HT-29 (cell line): ENCODE measurements around the gene DNAH1. TPM values are rescaled to one million over a fixed set of nuclear protein-coding genes. Genes with fewer than 3 reads are reported as not detected.
A peak's percentile ranks its signal among the peaks of the same experiment; 100 is the strongest.

ENCODE experiments used
- DNase-seq: peaks from one replicate; pipeline ENCODE4 v3.0.0-alpha.2; 2015; ENCODE audit warnings: low spot score
- total RNA-seq: library from RNA; depleted of rRNA; stranded (reverse); fragments of >200 nt; shearing (Covaris generic); gene quantifications from 2 replicates; pipeline ENCODE4 v1.2.3, GENCODE V29; 2014

The DNAH1 gene
- total RNA-seq, 1 experiment from 2014 or later, result 4.0 TPM

DNA sequence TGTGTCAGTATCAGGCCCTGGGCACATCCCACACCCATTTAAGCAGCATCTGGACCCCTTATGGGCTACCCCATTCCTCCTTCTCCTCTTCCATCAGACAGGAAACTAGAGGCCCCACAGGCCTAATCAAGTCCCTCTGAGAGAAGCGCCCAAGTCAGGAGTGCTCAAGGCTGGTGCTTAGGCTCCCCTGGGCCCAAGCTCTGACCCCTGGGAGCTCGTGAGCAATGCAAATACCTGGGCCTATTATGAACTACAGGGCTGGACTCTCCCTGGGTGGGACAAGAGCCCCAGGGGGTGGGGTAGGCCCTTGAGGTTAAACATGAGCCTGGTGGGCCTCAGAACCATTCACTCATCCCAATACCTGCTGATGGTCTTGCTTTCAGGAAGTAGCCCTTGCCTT, 71.4 kb downstream of the DNAH1 start:
- DNase-seq, result no peak

DNA sequence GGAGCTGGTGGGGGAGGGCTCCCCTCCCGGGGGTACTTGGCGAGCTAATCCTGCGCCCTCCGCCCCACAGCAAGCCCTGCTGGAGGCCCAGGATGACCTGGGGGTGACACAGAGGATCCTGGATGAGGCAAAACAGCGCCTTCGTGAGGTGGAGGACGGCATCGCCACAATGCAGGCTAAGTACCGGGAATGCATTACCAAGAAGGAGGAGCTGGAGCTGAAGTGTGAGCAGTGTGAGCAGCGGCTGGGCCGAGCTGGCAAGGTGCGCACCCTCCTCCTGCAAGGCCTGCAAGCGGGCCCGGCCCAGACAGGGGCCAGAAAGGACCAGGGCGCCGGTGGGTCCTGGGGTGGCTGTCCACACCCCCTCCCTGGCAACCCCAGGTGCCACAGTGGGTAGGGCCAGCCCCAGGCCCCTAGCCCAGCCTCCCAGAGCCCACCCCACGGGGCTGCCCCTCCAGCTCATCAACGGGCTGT, 72.3 kb downstream of the DNAH1 start:
- DNase-seq, result no peak

DNA sequence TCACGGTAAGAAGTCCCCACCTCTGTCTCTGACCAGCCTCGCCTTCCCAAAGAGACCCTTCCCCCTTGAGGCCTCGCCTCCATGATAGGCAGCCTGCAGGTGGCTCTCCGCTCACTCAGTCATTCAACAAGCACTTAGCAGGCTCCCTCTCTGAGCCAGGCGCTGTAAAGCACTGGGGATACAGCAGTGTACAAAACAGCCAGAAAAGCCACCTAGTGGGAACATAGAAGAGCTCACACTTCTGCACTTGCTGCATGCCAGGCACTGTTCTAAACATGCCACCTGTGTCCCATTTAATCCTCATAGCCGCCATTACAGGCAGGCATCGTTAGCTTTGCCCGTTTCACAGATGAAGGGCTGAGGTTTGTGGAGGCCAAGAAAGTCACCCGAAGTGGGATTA, 72.8 kb downstream of the DNAH1 start:
- peak; percentile 19 for DNase-seq

DNA sequence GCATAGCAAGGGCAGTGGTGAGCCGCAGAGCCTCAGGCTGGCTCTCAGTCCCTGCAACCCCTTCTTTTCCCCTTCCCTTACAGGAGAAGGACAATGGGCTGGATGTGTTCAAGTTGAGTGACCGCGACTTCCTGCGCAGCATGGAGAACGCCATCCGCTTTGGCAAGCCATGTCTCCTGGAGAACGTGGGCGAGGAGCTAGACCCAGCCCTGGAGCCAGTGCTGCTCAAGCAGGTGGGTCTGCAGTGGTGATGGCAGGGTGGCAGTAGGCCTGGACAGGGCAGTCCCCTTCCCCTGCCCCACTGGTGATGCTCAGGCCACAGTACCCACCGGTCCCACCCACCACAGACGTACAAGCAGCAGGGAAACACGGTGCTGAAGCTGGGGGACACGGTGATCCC, 75.0 kb downstream of the DNAH1 start:
- no peak for DNase-seq

DNA sequence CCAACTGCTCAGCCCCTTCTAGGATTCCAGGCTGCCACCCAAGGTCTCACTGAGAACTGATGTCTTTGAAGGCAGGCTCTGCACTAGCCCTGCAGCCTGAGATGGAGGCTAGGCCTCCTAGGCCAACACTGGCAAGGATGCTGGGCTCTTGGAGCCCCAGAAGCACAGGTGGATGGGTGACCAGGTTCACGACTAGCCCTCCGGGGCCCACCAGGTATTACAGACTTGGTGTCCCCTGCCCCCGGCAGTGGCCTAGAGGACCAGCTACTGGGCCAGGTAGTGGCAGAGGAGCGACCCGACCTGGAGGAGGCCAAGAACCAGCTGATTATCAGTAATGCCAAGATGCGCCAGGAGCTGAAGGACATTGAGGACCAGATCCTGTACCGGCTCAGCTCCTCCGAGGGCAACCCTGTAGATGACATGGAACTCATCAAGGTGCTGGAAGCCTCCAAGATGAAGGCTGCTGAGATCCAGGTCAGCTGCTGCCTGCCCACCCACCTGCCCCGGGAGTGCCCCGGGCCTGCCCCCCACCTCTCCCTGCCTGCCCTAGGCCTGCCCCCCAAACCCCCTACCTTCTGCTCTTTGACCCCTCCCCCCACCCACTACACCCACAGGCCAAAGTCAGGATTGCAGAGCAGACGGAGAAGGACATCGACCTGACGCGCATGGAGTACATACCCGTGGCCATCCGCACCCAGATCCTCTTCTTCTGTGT, 76.3 kb downstream of the DNAH1 start:
- no peak for DNase-seq

DNA sequence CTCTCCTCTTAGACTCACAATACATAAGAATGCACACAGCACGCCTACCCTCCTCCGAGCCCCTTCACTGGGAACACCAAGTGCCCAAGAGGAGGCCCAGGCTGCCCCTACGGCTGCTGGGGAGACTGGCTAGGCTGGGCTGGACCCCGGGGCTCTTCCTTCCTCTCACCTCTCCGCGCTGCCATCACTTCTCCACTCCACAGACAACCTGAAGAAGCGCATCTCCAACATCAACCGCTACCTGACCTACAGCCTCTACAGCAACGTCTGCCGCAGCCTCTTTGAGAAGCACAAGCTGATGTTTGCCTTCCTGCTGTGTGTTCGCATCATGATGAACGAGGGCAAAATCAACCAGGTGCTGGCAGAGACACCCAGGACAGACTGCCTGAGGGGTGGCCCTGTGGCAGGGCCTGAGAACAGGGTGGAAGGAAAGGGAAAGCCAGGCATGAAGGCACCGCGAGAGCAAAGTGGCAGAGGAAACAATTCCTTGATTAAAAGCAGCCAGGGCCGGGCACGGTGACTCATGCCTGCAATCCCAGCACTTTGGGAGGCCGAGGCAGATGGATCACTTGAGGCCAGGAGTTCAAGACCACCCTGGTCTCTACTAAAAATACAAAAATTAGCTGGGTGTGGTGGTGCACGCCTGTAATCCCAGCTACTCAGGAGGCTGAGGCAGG, 77.2 kb downstream of the DNAH1 start:
- DNase-seq, result no peak

DNA sequence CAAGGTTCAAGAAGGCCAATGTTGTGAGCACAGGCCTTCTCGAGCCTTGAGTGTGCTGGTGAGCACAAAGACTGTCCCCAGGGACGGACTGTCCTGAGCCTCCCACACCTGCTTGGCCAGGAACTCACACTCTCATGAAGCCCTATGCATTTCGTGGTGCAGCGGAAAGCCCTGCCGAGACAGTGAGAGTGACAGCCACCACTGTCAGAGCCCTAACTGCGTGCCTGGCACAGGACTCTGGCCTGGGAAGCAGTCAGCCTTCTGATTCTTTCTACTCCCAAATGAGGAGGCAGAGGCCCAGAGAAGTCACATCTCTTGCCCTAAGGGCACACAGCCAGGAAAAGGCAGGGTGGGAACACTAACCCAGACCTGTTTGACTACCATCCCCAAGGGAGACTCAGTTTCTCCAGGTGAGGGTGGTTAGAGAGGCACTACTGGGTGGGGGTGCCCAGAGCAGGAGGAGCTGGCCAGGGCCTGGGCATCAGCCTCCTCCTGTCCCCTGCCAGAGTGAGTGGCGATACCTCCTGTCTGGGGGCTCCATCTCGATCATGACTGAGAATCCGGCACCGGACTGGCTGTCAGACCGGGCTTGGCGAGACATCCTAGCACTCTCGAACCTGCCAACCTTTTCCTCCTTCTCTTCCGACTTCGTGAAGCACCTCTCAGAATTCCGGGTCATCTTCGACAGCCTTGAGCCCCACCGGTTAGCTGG, 78.0 kb downstream of the DNAH1 start:
- DNase-seq, result no peak

DNA sequence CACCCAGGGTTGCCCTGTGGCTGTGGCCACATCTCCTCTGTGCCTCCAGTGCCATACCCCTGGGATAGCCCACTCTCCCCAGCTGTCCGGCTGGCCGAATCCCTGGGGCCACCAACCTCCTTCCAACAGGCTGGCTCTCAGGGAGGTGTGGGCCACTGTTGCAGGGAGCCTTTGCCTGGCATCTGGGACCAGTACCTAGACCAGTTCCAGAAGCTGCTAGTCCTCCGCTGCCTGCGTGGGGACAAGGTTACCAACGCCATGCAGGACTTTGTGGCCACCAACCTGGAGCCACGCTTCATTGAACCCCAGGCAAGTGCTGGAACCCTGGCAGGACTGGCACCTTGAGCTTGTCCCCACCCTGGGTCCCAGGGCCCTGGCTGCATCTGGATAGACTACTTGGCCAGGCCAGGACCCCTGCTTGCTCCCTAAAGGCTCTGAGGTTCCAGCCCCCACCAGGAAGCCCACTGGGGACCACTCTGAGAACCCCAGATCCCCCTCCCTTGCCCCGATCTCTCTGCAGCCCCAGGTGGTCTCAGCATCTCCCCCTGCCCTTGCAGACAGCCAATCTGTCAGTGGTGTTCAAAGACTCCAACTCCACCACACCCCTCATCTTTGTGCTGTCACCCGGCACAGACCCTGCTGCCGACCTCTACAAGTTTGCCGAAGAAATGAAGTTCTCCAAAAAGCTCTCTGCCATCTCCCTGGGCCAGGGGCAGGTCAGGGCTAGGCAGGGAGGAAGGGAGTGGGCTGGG, 78.8 kb downstream of the DNAH1 start:
- DNase-seq, result no peak

DNA sequence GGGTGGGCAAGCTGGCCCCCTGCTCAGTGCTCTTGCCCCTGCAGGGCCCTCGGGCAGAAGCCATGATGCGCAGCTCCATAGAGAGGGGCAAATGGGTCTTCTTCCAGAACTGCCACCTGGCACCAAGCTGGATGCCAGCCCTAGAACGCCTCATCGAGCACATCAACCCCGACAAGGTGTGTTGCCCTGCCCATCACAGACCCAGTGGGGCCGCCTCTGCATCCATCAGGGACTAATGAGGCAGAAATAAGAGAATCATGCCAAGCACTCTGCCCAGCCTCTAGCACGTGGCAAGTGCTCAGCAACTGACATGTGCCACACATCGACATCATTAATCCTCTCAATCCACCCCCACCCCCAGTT, 79.4 kb downstream of the DNAH1 start:
- DNase-seq, result no peak

DNA sequence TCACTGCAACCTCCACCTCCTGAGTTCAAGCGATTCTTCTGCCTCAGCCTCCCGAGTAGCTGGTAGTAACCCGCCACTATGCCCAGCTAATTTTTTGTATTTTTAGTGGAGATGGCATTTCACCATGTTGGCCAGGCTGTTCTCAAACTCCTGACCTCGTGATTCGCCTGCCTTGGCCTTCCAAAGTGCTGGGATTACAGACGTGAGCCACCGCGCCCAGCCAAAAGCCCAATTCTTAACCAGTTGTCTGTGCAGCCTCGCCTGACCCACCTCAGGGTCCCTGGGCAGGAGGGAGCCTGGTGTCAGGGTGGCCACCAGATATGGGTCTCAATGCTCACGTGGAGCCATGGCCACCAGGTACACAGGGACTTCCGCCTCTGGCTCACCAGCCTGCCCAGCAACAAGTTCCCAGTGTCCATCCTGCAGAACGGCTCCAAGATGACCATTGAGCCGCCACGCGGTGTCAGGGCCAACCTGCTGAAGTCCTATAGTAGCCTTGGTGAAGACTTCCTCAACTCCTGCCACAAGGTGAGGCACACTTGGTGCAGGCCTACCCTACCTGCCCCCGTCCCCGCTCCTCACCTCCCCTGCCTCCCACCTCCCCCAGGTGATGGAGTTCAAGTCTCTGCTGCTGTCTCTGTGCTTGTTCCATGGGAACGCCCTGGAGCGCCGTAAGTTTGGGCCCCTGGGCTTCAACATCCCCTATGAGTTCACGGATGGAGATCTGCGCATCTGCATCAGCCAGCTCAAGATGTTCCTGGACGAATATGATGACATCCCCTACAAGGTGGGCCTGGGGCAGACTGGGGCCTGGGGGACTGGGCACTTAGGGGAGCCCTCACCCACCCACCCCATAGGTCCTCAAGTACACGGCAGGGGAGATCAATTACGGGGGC, 80.1 kb downstream of the DNAH1 start:
- DNase-seq, result no peak

DNA sequence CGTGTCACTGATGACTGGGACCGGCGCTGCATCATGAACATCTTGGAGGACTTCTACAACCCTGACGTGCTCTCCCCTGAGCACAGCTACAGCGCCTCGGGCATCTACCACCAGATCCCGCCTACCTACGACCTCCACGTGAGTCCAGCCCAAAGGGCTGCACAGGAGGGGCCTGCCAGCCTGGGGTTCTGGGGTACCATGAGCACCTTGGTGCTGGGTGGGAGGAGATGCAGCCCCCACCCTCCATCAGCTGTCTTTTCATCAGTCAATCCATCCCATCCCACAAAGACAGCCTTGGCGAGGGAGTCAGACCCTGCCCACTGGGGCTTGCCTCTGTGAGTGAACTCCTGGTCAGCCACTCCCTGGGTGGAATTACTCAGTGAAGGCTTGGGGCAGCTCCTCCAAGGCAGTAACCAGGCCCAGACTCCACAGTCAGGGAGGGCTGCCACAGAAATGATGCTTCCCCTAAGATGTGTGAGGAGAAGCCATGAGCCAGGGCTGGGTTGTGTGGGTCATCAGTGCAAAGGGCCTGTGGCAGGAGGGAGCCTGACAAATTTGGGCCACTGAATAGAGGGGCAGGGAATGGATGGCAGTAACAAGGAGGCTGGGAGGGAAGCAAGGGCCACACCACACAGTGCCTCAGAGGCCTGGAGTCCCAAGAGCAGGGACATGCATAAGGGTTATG, 80.9 kb downstream of the DNAH1 start:
- DNase-seq, result no peak

DNA sequence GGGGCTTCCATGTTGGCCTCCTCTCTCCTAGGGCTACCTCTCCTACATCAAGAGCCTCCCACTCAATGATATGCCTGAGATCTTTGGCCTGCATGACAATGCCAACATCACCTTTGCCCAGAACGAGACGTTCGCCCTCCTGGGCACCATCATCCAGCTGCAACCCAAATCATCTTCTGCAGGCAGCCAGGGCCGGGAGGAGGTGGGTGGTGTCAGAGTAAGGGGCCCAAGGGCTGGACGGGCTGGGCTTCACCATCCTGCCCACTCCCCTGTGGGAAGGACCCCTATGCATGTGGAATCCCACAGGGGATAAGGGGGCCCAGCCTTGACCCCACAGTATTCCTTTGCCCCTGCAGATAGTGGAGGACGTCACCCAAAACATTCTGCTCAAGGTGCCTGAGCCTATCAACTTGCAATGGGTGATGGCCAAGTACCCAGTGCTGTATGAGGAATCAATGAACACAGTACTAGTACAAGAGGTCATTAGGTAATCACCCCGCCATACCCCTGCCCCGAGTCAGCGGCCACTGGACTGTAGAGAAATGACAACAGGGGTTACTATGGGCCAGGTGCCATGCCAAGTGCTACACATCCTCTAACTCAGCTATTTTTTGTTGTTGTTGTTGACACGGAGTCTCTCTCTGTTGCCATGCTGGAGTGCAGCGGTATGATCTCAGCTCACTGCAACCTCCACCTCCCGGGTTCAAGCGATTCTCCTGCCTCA, 81.7 kb downstream of the DNAH1 start:
- DNase-seq, result no peak

DNA sequence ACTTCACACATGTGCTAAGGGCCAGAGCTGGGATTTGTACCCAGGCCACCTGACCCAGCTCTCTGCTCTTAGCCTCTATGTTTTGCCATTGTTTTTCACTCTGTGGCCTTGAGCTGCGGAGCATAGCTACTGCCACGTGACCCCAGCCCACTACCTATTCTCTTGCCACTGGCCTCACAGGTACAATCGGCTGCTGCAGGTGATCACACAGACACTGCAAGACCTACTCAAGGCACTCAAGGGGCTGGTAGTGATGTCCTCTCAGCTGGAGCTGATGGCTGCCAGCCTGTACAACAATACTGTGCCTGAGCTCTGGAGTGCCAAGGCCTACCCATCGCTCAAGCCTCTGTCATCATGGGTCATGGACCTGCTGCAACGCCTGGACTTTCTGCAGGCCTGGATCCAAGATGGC, 82.6 kb downstream of the DNAH1 start:
- DNase-seq, result no peak

DNA sequence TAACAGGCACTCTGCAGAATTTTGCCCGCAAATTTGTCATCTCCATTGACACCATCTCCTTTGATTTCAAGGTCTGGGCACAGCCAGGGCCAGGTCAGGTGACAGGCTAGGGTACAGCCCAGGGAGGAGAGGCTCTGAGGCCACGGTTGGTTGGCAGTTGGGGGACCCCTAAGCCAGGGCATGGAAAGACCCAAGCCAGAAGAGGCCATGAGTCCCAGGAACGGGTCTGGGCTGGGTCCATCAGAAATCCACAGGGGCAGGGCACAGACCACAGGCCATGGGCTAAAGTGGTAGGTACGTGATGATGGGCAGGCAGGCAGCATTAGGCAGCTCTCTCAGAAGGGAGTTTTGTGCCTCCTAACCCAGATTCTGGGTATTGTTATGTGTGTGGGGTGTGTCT, 83.0 kb downstream of the DNAH1 start:
- DNase-seq, result no peak

DNA sequence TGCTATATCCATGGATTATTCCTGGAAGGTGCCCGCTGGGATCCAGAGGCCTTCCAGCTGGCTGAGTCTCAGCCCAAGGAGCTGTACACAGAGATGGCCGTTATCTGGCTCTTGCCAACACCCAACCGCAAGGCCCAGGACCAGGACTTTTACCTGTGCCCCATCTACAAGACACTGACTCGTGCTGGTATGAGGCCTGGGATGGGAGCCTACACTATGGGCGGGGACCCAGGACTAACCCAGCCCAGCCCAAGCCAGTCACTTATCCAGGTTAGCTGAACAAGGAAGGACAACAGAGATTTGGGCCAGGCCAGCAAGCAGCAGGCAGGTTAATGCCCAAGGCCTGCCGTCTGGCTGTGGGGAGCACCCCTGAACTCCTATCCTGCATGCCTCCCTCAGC, 83.5 kb downstream of the DNAH1 start:
- DNase-seq, result no peak

DNA sequence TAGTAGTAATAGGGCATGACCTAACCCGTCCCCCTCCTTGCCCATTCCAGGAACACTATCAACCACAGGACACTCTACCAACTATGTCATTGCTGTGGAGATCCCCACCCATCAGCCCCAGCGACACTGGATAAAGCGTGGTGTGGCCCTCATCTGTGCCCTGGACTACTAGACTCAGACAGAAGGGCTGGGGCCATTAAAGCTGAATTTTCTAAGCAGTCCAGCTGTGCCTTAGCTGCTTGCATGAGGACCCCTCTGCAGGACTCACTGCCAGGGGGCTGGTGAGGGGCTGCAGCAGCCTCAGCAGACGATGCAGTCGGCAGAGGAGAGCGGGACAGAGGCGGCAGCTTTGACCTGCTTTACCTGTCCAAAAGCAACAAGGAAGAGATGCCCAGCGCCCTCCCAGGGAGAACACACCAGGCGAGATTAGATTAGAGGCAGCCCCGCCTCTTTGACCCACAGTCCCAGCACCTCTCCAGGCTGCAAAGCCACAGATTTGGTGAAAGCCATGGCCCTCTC, 84.2 kb downstream of the DNAH1 start:
- no peak for DNase-seq

DNA sequence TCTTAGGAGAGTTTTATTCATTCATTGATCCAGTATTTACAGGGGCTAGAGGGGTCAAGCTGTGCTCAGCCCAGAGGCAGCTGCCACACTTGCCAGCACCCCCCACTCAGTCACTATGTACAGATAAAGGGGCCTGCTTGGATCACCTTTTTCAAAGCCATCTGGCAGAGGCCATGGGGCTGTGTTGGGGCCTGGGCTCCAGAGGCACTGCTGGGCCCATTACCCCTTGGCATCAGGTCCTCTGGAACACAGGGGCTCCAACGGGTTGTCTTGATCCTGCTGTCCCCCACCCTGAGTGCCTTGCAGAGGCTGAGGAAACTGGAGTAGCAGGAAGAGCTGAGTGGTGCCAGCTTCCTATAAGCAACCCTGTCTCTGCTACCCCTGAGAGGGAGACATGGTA, 84.9 kb downstream of the DNAH1 start:
- no peak for DNase-seq

DNA sequence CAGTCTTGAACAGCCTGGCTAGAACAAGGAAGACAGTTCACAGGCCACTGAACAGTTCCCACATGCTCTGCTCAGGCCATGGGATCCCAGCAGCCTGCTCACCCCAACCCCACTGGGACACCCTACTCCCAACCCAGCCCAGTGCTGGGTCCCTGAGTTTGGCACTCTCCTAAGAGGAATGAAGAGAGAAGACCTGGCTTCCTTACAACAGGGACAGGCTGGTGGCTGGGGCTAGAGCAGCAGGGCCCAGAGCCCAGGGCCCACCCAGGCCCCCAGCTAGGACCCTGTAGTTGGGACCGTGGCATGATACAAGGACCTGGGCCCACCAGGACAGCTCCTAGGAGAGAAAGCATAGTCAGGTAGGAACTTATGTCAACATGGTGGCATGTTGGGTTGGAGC, 85.4 kb downstream of the DNAH1 start:
- DNase-seq, result no peak

DNA sequence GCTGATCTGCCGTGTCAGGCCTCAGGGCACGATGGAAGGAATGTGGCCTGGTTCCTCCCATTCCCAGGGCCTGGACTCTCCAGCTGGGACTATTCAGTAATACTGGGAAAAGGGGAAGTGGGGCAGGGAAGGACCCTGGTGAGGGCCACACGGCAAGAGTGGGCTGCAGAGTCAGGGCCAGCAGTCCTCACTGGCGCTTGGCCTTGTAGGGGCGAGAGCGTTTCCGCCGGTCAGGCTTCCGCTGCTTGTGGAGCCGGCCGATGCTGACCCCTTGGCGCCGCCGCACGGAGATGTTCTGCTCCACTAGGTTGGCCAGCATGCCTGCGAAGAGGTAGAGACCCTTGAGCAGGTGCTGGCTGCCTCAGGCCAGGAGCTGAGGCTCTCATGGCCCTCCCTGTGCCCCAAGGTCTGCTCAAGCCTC, 86.0 kb downstream of the DNAH1 start:
- no peak for DNase-seq
